Hepatocyte (in vitro differentiated cells): ENCODE measurements around the gene ARPC1B.

Experiments
- CTCF ChIP-seq: fragments of 200-600 bp; sonication (generic); IDR thresholded peaks from 2 replicates; pipeline ENCODE4 v1.5.1; 2016; ENCODE audit warnings: antibody characterized with exemption, mild to moderate bottlenecking; ENCODE audit not compliant: poor library complexity
- EZH2 ChIP-seq: fragments of 200-600 bp; sonication (generic); IDR thresholded peaks from 2 replicates; pipeline ENCODE4 v1.6.1; 2016; ENCODE audit warnings: antibody characterized with exemption, mild to moderate bottlenecking, borderline replicate concordance
- EZH2phosphoT487 ChIP-seq: fragments of 200-600 bp; sonication (generic); IDR thresholded peaks from one replicate; pipeline ENCODE4 v1.6.1; 2018; ENCODE audit warnings: antibody characterized with exemption, mild to moderate bottlenecking, low read depth, moderate library complexity; ENCODE audit not compliant: unreplicated experiment, severe bottlenecking

GRCh38 chr7:99326408-99326782 lies 48.1 kb upstream of the ARPC1B start:
- TF ChIP-seq CTCF (no peak), EZH2 (no peak), EZH2phosphoT487 (no peak)
